T1000 (cell line): ENCODE results near the gene LY6G6C.
A peak's percentile ranks its signal among the peaks of the same experiment; 100 is the strongest.

Experiments used
- DNase-seq: peaks from one replicate; lab custom pipeline; 2025; ENCODE audit warnings: mixed read lengths; lab: John Stamatoyannopoulos, UW

LY6G6C gene

DNA sequence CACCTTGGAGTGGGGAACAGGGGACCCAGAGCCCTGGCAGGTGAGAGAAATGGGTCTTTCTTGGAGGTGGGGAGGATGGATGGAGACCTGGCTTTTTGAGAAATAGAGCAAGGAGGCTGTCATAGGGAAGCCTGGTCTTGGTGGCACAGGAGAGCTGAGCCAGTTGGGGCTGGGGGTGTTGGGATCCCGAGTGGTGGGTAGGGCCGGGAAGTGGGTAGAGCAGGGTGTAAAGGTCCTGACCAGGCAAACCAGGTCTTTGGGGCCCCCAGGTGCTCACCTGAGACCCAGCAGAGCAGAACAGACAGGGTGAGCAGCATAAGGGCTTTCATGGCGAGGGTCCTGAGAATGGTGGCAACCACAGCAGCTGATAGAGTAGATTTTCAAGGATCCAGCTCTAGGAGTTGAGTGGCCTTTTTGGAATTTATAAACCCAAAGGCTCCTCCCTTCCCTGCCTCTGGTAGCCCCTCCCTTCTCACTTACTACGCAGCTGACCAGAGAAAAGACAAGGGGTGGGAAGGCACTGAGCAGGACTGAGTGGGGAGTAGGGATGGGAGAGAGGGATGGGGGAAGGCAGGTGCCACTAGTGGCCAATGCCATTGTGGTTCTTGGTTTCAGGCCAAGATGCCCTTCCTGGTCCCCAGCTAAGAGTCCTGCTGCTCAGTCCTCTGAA is at the start of gene LY6G6C:
LY6G6C (minus strand) TSS at position 396 of the 670 bp plus-strand sequence; CDS start at position 329, 67 bp downstream.
- DNase-seq = no peak

DNA sequence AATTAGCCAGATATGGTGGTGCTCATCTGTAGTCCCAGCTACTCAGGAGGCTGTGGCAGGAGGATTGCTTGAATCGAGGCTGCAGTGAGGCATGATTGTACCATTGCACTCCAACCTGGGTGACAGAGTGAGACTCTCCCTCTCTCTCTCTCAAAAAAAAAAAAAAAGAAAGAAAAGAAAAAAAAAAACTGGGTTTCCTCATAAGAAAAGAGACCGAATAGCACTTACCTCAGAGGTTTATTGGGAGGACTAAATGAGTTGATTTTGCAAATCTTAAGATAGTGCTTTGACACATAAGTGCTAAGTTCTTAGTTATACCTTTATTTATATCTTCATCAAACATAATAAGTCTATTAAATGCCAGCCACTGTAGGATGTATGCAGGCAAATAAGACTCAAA is 49.3 kb upstream of the LY6G6C start:
- DNase-seq = no peak

- peak; percentile 74 for DNase-seq
These were observed 48.3 kb upstream of the LY6G6C start for GRCh38 chr6:31769684-31770371.

GRCh38 chr6:31768363-31769257 is 47.1 kb upstream of the LY6G6C start:
- no peak for DNase-seq

DNA sequence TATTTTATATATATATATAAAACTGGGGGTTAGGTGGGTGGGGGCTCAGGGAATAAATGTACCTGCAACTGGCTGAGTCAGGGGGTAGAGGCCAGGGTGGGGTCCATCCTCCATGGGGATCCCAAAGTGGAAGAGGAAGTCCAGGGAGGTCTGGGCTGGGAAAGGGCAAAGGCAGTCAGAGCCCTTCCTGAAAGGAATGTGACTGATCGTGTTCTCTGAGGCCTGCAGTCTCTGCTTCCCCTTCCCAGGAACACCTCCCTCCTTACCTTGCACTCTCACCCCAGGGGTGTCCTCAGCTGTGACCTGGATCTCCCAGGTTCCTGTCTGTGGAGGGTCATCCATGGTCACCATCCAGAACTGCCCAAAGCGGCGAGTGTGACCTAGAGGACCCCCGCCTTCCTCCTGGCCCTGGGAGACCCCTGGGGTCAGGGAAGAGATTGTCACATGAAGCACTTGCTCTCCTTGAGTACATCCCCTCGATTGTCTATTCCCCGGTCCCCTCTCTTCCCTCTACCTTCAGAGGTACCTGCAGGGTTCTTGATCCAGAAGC is 45.6 kb upstream of the LY6G6C start:
- no peak for DNase-seq

- no peak for DNase-seq
These were observed 44.6 kb upstream of the LY6G6C start for GRCh38 chr6:31765910-31766794.

- DNase-seq = no peak
These were observed 44.0 kb upstream of the LY6G6C start for GRCh38 chr6:31765559-31765909.

DNA sequence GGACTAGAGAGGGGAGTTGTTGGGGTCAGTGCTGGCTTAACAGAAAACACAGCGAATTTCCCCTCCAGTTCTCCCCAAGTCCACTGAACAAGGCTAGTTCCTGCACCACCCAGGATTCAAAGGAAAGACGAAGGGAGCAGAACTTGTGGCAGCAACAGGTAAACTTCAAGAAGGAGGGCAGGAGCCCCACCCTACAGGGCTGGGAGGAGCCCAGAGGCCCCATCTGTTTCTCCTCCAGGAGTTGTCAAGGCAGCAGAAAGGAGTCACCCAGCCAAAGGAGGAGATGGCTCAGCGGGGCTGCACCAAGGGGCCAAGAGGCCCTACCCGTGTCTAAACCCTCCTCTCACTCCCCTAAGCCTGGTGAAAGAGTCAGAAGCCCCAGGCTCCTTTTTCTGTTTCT is 42.7 kb upstream of the LY6G6C start:
- DNase-seq = no peak

GRCh38 chr6:31763619-31763940 is 42.0 kb upstream of the LY6G6C start:
- DNase-seq = no peak

- no peak for DNase-seq
These were observed 41.5 kb upstream of the LY6G6C start for GRCh38 chr6:31762878-31763618.

GRCh38 chr6:31762356-31762755 is 40.8 kb upstream of the LY6G6C start, which contains the start of gene SAPCD1:
SAPCD1 (plus strand) TSS chr6:31762656; CDS start chr6:31763055, 399 bp downstream.
- no peak for DNase-seq

GRCh38 chr6:31761343-31761742 is 39.8 kb upstream of the LY6G6C start:
- DNase-seq = no peak

GRCh38 chr6:31760790-31761189 is 39.2 kb upstream of the LY6G6C start:
- no peak for DNase-seq

DNA sequence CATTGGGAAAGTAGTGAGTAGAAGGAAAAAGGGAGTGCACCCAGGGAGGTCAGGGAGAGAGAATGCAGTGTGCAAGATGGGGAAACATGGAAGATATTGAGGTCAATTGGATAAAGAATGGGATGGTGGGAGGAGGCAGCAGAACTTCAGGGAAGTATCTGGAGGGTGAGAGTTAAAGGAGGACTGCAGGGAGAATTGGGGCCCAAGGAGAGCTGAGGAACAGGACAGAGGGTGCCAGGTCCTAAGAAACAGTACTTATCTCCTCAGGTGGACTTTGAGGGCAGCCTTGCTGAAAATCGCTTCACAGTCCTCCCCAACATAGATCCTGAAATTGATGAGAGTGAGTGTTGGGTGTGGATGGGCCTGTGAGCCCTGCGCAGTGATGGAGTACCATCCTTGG is 36.7 kb upstream of the LY6G6C start:
- DNase-seq = no peak

DNA sequence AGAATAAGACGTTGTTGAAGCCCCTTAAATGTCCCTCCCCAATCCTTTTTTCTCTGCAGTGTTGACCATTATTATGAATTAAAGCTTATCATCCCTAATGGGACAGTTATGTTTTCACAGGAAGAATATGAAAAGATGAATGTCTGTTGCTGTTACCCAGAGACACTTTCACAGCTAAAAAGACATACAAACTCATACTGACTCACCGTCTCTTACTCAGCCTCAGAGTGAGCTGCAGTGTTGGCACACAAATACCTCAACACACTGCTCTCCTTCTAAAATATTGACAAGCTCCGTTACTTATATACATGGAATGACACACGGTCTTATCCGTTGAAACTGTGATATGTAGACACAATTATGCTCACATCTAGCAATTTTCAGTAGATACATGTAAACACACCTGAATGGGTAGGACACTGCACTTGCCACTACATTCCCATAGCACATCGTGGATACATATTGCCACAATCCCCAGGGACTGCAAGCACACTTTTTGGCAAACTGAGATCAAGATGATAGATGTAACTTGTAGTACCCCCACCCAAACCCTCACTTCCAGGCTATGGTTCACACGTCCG is 31.3 kb upstream of the LY6G6C start:
- DNase-seq = no peak

- no peak for DNase-seq
These were observed 29.0 kb upstream of the LY6G6C start for GRCh38 chr6:31750411-31751022.

GRCh38 chr6:31749301-31750036 is 27.9 kb upstream of the LY6G6C start:
- no peak for DNase-seq

DNA sequence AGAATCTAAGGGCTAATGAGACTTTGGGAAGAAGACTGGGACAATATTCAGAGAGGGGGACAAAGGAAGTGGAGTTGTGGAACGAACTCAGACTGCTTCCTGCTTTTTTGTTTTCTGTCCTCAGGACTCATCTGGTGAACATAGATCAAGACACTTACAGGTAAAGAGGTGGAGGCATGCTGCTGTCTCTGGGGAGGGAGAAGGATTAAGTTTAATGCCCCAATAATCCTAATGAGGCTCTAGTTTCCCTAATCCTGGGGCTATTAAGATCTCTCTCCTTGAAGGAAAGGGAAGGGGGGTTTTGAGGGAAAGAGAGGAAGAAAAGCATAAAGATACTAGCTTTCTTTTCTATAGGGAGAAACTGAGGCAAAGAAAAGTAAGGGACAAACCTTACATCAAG is 22.9 kb upstream of the LY6G6C start:
- no peak for DNase-seq

DNA sequence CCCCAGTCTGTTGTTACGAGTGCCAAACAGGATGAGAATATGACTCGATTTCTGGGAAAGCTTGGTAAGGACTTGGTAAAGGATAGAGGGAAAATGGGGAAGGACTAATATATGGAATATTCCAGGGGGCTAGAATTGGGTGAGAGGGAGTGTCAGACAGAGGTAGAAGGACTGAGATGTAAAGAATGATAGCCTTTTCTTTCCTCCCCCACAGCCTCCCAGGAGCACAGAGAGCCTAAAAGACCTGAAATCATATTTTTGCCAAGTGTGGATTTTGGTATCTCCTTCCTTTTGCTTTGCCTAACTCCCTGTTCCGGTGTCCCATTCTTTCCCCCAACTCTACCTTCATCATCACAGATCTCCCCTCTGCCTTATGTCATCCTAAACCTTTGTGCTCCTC is 21.3 kb upstream of the LY6G6C start:
- DNase-seq = no peak
